ENCODE measurements around the gene DYDC2.
"Not testable (repeated sequence)": the region's sequence is repeated elsewhere in the genome, so short reads cannot be mapped to it uniquely, and the experiment has no call there.

Gene DYDC2

GRCh38 chr10:80356563-80356988, at the start of gene DYDC2, which contains the start of gene DYDC1:
Gene DYDC2, plus strand, starts transcription at chr10:80356781. Its CDS starts 5,663 bp downstream, at chr10:80362444.
Gene DYDC1, minus strand, starts transcription at chr10:80356755. Its CDS starts 4,154 bp downstream, at chr10:80352601.
- peak; percentile 48 for DNase-seq

DNA sequence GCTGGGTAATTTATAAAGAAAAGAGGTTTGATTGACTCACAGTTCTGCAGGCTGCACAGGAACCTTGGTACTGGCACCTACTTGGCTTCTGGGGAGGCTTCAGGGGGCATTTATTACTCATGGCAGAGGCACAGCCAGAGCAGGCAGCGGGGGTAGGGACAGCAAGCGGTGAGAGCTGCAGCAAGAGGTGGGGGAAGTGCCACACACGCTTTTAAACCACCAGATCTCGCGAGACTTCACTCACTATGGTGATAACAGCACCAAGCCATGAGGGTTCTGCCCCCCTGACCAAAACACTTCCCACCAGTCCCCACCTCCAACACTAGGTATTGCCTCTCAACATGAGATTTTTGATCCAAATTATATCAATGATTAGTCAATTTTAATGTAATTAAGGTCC, 43.1 kb upstream of the DYDC2 start:
- no peak for DNase-seq

GRCh38 chr10:80315391-80315790, 41.2 kb upstream of the DYDC2 start:
- no peak for DNase-seq

DNA sequence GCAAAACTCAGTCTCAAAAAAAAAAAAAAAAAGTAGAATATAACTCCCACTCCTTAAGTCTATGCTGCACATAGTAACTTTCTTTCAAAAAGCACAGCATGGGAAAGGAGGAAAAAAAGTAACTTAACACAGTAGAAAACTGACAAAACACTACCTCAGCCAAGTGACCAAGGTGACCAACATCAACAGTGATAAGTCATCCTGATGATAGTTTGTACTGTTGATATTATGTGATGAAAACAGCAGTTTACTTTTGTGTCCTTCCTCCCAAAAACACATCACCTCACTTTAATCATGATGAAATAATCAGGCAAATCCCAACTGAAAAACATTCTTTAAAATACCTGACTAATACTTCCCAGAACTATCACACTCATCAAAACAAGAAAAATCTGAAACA, 37.8 kb upstream of the DYDC2 start:
- DNase-seq = no peak

GRCh38 chr10:80319318-80319717, 37.3 kb upstream of the DYDC2 start:
- no peak for DNase-seq

- no peak for DNase-seq
Observed at GRCh38 chr10:80319725-80320290, 36.8 kb upstream of the DYDC2 start.

DNA sequence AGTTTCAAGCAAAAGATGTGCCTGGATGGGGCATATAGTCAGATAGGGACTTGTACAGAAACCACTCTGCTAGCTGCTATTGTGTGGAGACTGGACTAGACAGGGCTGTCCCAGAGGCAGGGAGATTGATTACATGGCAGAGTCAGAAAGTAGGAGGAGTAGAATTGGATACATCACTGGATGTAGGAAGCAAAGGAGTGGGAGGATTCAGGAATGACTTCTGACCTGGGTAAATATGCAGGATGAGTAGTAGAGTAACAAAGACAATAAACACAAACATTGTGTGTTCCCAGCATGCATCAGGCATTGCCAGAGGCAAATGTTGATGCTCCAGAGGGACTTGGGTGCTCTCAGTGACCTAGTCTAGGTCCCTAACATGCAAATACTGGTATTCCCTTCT, 36.2 kb upstream of the DYDC2 start:
- DNase-seq = no peak

- no peak for DNase-seq
Observed at GRCh38 chr10:80321183-80321582, 35.4 kb upstream of the DYDC2 start.

GRCh38 chr10:80322158-80322557, 34.4 kb upstream of the DYDC2 start:
- no peak for DNase-seq

DNA sequence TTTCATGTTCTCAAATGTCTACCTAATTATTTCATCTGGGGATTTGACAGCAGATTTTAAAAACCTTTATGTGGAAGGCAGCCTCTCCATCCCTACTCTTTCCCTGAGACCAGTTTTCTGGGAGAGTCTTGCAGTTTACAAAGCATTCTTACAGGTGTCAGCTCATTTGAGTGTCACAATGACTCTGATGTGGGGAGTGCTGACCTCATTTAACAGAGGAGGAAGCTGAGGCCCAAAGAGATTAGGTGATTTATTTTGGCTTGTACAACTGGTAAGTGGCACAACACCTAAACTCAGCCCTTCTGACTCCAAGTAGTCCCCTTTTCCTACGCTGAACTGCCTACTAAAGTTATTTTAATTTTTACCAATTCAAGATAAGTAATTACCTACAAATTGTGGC, 33.9 kb upstream of the DYDC2 start:
- no peak for DNase-seq

DNA sequence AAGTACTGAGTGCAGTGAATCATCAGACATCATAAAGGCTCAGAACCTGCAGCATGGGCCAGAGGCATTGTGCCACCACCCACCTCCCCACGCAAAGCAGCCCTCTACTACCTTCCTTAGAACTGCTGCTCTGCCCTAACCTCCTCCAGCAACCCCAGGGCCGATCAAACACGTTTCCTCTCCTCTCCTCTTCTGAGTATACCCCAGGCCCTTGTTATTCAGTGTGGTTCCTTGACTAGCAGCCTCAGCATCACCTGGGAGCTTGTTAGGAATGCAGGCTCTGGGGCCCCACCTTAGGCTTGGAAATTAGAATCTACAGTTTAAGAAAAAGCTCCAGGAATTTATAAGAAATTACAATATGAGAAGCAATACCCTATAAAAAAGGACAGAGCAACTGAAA, 33.3 kb upstream of the DYDC2 start:
- DNase-seq = no peak

DNA sequence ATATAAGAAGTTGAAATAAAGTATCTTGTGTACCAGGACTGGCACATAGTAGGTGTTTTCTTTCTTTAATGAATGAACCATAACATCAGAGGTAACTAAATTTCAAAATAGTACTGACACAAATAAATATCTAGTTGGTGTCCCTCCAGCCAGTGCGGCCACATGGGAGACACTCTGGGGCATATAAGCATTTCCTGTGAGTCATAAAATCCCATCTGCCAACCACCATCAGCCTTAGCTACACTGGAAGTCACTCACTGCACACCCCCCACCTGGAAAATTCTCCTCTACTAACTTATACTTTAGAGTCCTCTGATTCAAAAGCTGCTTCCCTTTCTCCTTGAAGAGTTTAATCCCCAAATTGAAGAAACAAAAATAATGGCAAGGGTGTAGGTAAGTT, 32.5 kb upstream of the DYDC2 start:
- peak; percentile 23 for DNase-seq

- DNase-seq = no peak
Observed at GRCh38 chr10:80324891-80325364, 31.7 kb upstream of the DYDC2 start.

GRCh38 chr10:80333983-80334382, 22.6 kb upstream of the DYDC2 start:
- DNase-seq = no peak

DNA sequence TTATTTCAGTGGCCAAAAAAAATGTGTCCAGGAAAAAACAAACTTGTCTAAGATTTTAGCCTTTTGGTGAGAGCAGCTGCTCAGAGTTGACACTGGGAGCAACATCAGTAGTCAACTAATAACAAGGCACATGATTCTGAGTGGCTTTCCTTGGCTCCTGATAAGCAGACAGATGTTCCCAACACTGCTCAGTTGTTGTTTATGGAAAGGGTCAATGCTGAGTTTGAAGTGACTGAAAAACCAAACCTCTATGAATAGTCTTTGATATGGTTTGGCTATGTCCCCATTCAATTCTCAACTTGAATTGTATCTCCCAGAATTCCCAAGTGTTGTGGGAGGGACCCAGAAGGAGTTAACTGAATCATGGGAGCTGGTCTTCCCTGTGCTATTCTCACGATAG, 12.3 kb upstream of the DYDC2 start:
- DNase-seq = no peak

DNA sequence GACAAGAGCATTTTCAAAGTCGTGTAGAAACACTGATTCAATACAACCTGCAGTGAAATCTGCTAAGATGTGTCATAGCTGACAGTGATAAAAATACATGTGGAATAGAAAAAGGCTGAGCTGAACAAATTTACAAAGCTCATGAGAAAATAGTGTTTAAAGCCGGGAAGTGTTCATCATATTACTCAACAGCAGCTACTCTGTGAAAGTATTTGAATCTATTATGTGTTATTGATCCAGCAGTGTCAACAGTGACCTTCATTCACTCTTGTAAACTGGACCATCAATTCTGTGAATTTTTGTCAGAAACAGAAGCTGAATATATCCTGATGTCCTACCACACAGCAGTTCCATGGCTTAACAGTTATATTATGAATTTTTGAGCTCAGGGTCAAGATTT, 11.7 kb upstream of the DYDC2 start:
- no peak for DNase-seq

DNA sequence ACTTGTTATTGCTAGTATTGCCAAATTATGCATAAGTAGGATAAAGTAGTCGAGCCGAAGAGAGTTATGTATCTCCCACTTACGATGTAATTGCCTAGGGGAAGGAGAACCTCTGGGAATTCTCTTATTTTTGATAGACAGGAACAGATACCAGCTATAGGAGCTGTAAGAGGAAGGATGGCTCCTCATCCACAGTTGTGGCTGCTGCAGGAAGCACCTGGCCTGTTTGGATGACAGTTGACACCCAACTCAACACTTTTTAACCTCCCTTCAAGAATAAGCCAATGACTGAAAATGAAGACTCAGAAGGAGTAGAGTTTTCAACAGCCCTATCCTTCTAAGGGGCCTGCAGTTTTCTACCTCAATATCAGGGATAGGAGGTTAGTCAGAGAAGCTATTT, 6.3 kb upstream of the DYDC2 start:
- DNase-seq = no peak

GRCh38 chr10:80351220-80351619, 5.4 kb upstream of the DYDC2 start:
- DNase-seq = no peak

DNA sequence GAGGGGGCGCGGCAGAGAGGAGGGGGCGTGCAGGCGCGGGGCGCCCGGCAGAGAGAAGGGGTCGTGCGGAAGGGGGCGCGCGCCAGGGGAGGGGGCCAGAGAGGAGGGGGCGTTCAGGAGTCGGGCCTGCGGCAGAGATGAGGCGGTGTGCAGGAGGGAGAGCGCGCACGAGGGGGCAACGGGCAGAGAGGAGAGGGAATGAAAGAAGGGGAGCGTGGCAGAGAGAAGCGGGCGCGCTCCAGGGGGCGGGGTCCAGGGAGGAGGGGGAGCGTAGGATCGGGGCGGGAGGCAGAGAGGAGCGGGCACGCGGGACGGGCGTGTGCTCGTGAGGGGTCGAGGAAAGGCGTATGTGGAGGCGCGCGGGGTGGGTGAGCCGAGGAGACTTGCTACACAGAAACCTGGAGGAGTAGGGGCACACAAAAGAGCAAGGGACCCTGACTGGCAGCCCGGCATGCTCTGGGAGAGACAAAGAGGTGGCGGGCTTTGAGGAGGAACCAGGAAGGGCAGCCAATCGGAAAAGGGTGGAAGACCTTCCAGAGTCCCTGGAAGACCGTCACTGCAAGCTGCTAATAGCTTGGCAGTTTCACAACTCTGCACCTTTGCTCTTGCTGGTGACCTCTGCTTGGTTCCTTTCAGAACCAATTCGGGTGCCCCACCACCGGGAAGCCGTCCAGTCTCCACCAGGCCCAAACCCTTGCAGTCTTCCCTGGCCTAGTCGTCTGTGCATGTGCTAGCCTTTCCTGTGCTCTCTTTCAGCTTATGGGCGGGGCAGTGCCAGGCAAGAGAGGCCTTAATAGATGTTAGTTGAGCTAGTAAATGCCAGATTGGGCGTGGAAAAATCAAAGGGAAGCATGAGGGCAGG, 639 bp downstream of the DYDC2 start:
- DNase-seq = no peak

DNA sequence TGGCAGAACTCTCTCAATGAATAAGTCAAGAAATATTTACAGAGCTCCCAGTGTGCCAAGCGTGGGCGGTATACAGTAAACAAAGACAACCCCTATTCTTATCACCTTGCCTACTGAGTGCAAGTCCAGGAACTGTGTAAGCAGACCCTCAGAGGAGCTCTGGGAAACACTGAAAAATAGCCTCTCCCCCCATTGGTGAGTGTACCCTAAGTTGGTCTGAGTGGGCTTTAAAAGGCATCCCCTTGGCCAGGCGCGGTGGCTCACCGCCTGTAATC, 1.2 kb downstream of the DYDC2 start:
- DNase-seq = no peak

GRCh38 chr10:80358925-80359324, 2.3 kb downstream of the DYDC2 start:
- DNase-seq = not testable (repeated sequence)

DNA sequence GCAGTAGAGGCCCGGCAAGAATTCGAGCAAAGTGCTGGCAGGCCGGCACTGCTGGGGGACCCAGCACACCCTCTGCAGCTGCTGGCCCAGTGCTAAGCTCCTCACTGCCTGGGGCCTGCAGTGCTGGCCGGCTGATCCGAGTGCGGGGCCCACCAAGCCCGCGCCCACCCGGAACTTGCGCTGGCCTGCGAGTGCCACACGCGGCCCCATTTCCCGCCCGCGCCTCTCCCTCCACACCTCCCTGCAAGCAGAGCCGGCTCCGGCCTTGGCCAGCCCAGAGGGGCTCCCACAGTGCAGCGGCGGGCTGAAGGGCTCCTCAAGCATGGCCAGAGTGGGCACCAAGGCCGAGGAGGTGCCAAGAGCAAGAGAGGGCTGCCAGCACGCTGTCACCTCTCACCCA, 3.1 kb downstream of the DYDC2 start:
- no peak for DNase-seq

DNA sequence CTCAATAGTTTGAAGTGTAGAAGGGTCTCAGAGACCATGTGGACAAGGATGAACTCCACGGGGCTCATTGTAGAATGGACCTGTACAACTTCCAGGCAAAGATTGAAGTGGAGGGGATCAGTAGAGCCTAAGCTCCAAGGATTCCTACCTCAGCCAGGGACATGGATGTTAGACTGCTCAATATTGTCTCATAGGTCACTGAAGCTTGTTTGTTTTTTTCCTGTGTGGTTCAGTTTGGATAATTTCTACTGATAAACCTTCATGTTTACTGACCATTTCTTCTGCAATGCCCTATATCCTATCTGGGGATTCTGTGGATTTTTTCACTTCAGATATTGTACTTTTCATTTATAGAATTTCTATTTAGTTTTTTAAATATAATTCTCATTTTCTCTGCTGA, 8.9 kb downstream of the DYDC2 start:
- no peak for DNase-seq

DNA sequence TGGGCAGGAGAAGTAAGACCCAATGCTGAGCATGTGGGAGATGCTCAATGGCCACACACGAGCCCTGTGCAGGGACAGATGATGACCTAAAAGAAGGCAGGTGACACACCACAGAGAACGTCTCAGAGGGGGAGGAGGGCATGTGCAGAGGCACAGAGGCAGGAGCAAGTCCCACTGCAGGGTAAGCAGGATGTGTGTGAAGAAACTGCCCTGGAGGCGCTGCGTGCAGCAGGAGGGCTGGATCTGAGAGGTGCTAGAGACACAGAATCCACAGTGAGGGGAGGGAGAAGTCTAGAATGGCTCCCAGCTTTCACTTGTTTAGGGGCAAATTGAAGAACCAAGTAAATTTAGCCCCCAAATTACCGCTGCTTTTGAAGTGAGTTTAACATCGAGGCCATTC, 14.9 kb downstream of the DYDC2 start:
- DNase-seq = no peak

- no peak for DNase-seq
Observed at GRCh38 chr10:80372675-80373074, 16.1 kb downstream of the DYDC2 start.

Measured in DMS 273 treated with DMSO at 0.1 percent for 48 hours (cell line).